NOMO-1 treated with DMSO at 0.1 percent for 48 hours (cell line): ENCODE data around the gene CAPN9.

Source experiments
- DNase-seq: peaks from one replicate; lab custom pipeline; 2025; ENCODE audit not compliant: unreplicated experiment; lab: John Stamatoyannopoulos, UW

Gene CAPN9

GRCh38 chr1:230820568-230820967, 73.4 kb downstream of the CAPN9 start:
- DNase-seq: no peak

- no peak for DNase-seq
These were observed 74.2 kb downstream of the CAPN9 start for GRCh38 chr1:230821346-230821745.

- DNase-seq: no peak
These were observed 74.9 kb downstream of the CAPN9 start for GRCh38 chr1:230822092-230822581.

- DNase-seq: no peak
These were observed 76.2 kb downstream of the CAPN9 start for GRCh38 chr1:230823426-230823825.

GRCh38 chr1:230823931-230824381, 76.8 kb downstream of the CAPN9 start:
- DNase-seq: no peak

GRCh38 chr1:230824551-230824918, 77.3 kb downstream of the CAPN9 start:
- DNase-seq: no peak

- DNase-seq: peak; percentile 83
These were observed 77.9 kb downstream of the CAPN9 start for GRCh38 chr1:230824919-230825721.

- DNase-seq: no peak
These were observed 78.6 kb downstream of the CAPN9 start for GRCh38 chr1:230825761-230826160.

GRCh38 chr1:230826166-230826875, 79.1 kb downstream of the CAPN9 start:
- DNase-seq: no peak

- DNase-seq: no peak
These were observed 80.0 kb downstream of the CAPN9 start for GRCh38 chr1:230827081-230827681.

- DNase-seq: no peak
These were observed 80.6 kb downstream of the CAPN9 start for GRCh38 chr1:230827801-230828200.

- no peak for DNase-seq
These were observed 81.2 kb downstream of the CAPN9 start for GRCh38 chr1:230828421-230828820.

GRCh38 chr1:230831771-230832170, 84.6 kb downstream of the CAPN9 start:
- DNase-seq: no peak

GRCh38 chr1:230832476-230832875, 85.3 kb downstream of the CAPN9 start:
- DNase-seq: no peak

GRCh38 chr1:230833511-230833910, 86.3 kb downstream of the CAPN9 start:
- DNase-seq: no peak

- DNase-seq: no peak
These were observed 87.1 kb downstream of the CAPN9 start for GRCh38 chr1:230834292-230834691.

GRCh38 chr1:230836347-230836746, 89.2 kb downstream of the CAPN9 start:
- no peak for DNase-seq

- DNase-seq: no peak
These were observed 89.6 kb downstream of the CAPN9 start for GRCh38 chr1:230836793-230837192.

GRCh38 chr1:230839173-230839572, 92.0 kb downstream of the CAPN9 start:
- no peak for DNase-seq

GRCh38 chr1:230842801-230843200, 95.6 kb downstream of the CAPN9 start:
- no peak for DNase-seq

GRCh38 chr1:230843503-230844309, 96.5 kb downstream of the CAPN9 start:
- DNase-seq: no peak
